ENCODE results near the gene SLC37A4. TPM values are rescaled to one million over a fixed set of nuclear protein-coding genes. Genes with fewer than 3 reads are reported as not detected.
"Not testable (repeated sequence)": the region's sequence is repeated elsewhere in the genome, so short reads cannot be mapped to it uniquely, and the experiment has no call there.

Gene SLC37A4
- total RNA-seq, 4 donors from 2014 or later: 12.4 to 30.2 (median 16.5) TPM

- intact Hi-C loops (cut with DNase I): no loop called here
- Histone ChIP-seq H3K4me3 (replicated peaks in 1 of 3) (no peak overlapping the region), H3K4me1 (peaks cover 12 to 21% of the 10 kb centered on the region in 2 donors), H3K36me3 (peaks cover 4 to 5% of the 10 kb centered on the region in 2 donors), H3K27ac (no peak overlapping the region), H3K27me3 (no peaks in the 10 kb centered on the region), H3K9me3 (no peaks in the 10 kb centered on the region)
- TF ChIP-seq POLR2A (IDR thresholded peaks at IDR 0.05) (no peak), CTCF (IDR thresholded peaks at IDR 0.05) (peak in 1 of 6 experiments; percentile 26)
- DNase-seq: no peak
- 69 to 74% methylated on average over 4 of the region's 4 CpGs for WGBS, 2 donors
Measured at GRCh38 chr11:119065369-119065768, 34.7 kb upstream of the SLC37A4 start.

GRCh38 chr11:119062779-119063178, 32.1 kb upstream of the SLC37A4 start:
- peak overlapping the region in 1 of 3 donors; percentile 38 for H3K27ac ChIP-seq
- H3K4me3 ChIP-seq (replicated peaks in 1 of 3): no peak overlapping the region
- no peak for TF ChIP-seq CTCF (IDR thresholded peaks at IDR 0.05)
- TF ChIP-seq POLR2A (IDR thresholded peaks at IDR 0.05): no peak
- H3K36me3 ChIP-seq: no peaks in the 10 kb centered on the region
- 79 to 87% methylated on average over 5 of the region's 5 CpGs for WGBS, 2 donors
- H3K27me3 ChIP-seq: no peaks in the 10 kb centered on the region
- peak; percentile 35 to 61 for DNase-seq
- H3K4me1 ChIP-seq: peaks cover 13 to 19% of the 10 kb centered on the region in 2 donors
- intact Hi-C loops (cut with DNase I): no loop called here
- no peaks in the 10 kb centered on the region for H3K9me3 ChIP-seq

GRCh38 chr11:119061256-119061655, 30.6 kb upstream of the SLC37A4 start:
- no peaks in the 10 kb centered on the region for H3K9me3 ChIP-seq
- intact Hi-C loops (cut with DNase I): no loop called here
- WGBS, 2 donors: 95 to 97% methylated on average over 3 of the region's 3 CpGs
- no peak overlapping the region for H3K4me3 ChIP-seq (replicated peaks in 1 of 3)
- TF ChIP-seq CTCF (IDR thresholded peaks at IDR 0.05) (no peak), POLR2A (IDR thresholded peaks at IDR 0.05) (no peak)
- no peak for DNase-seq
- H3K27ac ChIP-seq: no peak overlapping the region
- no peaks in the 10 kb centered on the region for H3K27me3 ChIP-seq
- no peaks in the 10 kb centered on the region for H3K36me3 ChIP-seq
- peaks cover 6 to 14% of the 10 kb centered on the region in 2 donors for H3K4me1 ChIP-seq

- DNase-seq; H3K27me3 ChIP-seq; intact Hi-C loops (cut with DNase I); H3K9me3 ChIP-seq; H3K27ac ChIP-seq; H3K4me3 ChIP-seq (replicated peaks in 1 of 3): not testable (repeated sequence)
- 81 to 90% methylated on average over 4 to 12 of the region's 35 CpGs for WGBS, 2 donors
- Histone ChIP-seq H3K36me3 (peaks cover 12% of the 10 kb centered on the region in 2 donors), H3K4me1 (peaks cover 14 to 27% of the 10 kb centered on the region in 2 donors)
Measured at GRCh38 chr11:119059128-119059527, 28.5 kb upstream of the SLC37A4 start.

- DNase-seq: peak; percentile 99
- TF ChIP-seq CTCF (IDR thresholded peaks at IDR 0.05) (peak in 2 of 6 experiments; percentile 17 to 19), POLR2A (IDR thresholded peaks at IDR 0.05) (peak in 1 of 2 donors; percentile 82)
- H3K27me3 ChIP-seq: no peaks in the 10 kb centered on the region
- H3K4me3 ChIP-seq (replicated peaks in 1 of 3): peak within 1 kb of the TSS; percentile 80 to 99 (median 93)
- intact Hi-C loops (cut with DNase I): no loop called here
- peak within 1 kb of the TSS; percentile 67 to 85 (median 78) for H3K27ac ChIP-seq
- peaks cover 31 to 32% of the 10 kb centered on the region in 2 donors for H3K36me3 ChIP-seq
- WGBS, 2 donors: 0% methylated on average over 38 to 39 of the region's 79 CpGs
- peaks cover 14 to 19% of the 10 kb centered on the region in 2 donors for H3K4me1 ChIP-seq
- no peaks in the 10 kb centered on the region for H3K9me3 ChIP-seq
Measured at GRCh38 chr11:119057000-119057769, 26.5 kb upstream of the SLC37A4 start, which contains the start of gene HYOU1. HYOU1 (minus strand) TSS chr11:119057205; CDS start chr11:119056160, 1,045 bp downstream.

Measured in thyroid gland (tissue), 4 donors.